SW 1271 (cell line): ENCODE measurements around the gene PRPF38A.
A peak's percentile ranks its signal among the peaks of the same experiment; 100 is the strongest.
"Not testable (repeated sequence)": the region's sequence is repeated elsewhere in the genome, so short reads cannot be mapped to it uniquely, and the experiment has no call there.

Experiments
- DNase-seq, 2 experiments: peaks; one replicate each; lab custom pipeline; 2025; lab: John Stamatoyannopoulos, UW

PRPF38A gene, protein sequence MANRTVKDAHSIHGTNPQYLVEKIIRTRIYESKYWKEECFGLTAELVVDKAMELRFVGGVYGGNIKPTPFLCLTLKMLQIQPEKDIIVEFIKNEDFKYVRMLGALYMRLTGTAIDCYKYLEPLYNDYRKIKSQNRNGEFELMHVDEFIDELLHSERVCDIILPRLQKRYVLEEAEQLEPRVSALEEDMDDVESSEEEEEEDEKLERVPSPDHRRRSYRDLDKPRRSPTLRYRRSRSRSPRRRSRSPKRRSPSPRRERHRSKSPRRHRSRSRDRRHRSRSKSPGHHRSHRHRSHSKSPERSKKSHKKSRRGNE

GRCh38 chr1:52404116-52404974 lies at the start of gene PRPF38A, which contains the start of gene ORC1:
Gene PRPF38A, plus strand, starts transcription at chr1:52404602. Its CDS starts 148 bp downstream, at chr1:52404750.
Gene ORC1, minus strand, starts transcription at chr1:52404423. Its CDS starts 2,200 bp downstream, at chr1:52402223.
- DNase-seq = peak; percentile 77 to 93

DNA sequence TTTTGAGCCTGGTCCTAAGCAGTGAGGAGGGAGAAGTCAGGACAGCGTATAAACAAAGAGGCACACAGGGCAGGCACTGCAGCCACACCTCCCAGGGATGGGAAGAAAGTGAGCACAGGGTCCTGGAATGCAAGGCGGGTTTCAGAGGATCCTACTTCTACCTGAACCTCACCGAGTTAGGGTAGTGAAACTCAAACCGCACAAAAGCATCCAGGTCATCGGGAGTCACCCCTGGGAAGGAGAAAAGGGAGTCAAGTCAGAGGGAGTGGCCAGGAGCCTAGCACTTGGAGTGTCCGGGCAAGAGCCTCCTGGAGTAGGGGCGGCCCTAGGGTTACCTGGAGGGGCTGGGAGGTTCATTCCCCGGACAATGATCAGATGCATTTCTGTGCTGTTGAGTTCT lies 49.0 kb upstream of the PRPF38A start:
- DNase-seq = no peak

DNA sequence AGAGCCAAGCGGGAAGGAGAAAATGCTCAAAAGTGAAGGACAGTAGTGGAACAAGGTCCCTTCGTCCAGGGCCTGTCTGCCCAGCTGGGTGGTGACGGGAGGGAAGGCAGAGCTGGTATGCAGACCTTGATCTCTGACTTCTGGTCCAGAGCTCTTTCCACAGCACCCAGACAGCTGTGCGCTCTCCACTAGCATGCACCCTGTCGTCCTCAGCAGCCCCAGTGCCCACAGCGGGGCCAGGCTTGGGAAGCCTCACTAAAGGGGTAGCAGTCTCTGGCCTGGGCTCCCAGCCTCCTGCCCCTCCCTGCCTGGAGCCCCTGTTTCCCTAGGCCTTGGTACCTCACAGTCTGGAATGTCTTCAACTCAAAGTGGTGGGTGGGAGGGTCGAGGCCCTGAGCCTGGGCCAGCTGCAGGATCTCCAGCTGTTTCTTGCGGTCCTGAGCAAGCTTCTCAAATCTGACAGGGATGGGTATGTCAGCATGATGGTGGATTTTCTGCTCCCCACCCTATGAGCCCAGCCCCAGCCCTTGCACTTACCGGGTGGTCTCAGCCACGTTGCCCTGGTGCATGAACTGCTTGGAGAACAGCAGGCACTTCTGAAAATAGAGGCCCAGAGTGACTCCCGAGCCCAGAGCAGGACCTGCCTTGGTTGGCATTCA lies 48.4 kb upstream of the PRPF38A start:
- DNase-seq = no peak

DNA sequence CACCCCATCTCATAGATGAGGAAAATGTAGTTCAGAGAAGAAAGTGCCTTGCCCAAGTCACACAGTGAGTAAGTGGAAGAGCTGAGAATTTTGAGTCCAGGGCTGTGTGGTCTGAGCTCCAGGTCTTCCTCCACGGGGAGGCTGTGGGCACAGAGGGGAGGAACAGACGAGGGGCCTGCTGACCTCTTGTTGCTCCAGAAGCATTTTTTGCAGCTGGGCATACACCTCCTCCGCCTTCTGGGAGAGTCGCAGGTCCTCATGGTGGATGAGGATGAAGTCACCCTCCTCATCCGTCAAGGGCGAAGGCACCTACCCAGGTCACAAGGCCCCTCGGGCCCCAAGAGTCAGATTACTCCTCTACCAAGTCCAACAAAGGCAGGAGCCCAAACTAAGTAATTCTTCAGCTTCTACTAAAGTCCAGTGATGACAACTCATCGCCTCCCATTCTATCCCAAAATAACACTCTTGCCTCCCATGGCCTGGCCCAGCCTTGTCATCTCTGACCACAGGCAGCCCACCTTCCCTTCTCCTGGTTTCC lies 47.5 kb upstream of the PRPF38A start:
- no peak for DNase-seq

GRCh38 chr1:52357397-52357796 lies 47.0 kb upstream of the PRPF38A start:
- no peak for DNase-seq

DNA sequence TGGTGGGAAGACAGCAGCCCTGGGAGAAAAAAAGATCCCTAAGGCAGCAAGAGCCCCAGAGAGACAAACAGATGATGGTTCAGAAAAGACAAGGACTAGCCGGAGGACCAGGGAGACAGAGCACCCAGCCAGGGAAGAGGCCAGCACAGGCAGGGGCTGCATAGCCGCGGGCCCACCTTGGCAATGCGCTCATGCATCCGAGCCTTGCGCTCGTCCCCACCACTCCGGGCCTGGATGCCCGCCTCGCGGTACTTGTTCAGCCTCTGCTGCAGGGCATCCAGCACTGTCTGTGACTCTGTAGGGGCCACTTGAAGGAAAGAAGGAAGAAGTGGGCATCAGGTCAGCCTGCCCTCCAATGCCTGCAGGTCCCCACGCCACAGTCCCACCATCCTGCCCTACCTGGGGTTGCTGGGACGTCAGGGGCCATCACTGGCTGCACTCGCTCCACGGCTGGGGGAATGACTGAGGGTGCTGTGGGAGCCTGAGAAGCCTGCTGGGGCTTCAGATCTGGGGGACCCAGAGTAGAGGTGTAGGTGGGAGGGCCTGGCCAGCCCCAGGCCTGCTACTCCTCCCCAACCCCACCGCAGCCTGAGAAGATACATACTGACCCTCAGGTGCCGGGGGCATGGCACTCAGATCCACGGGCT lies 45.4 kb upstream of the PRPF38A start:
- DNase-seq = no peak

DNA sequence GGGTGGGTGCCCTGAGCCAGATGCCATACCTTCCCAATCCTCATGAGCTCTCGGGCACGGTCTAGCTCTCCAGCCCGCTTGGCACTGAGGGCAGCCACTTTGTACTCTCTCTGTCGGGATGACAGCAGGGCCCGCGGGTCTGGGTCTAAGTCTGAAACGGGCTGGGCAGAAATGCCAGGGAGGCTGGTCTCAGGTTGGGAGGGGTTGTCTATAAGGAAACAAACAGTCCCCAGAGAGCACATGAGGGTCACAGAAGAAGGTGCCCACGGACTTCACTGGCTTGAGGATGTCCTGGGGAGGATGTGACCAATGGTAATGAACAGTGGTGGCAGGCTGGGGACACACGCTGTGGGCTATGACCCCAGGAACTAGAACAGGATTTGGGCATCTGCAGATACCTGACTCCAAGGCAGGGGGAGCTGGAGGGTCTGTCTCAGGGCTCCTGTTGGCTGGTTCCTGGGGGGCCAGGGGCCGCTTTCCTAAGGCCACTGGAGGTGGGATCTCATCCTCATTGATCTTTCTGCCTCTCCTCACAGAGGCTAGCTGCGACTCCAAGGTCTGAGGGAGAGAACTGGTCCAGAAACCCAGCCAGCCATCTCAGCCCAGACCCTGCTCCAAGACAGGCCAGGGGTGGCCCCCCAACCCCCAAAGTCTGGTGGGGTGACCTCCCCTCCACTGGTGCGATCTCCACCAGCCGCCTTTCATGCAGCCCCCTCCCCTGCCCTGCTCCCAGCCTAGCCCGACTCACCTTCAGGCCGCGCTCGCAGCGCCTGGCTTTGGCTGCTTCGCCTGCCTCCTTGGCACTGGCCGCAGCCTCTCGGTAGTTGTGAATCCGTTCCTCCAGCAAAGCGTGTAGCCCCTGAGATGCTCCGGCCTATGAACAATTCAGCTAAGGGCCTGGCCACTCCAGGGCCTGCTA lies 44.5 kb upstream of the PRPF38A start:
- no peak for DNase-seq

GRCh38 chr1:52360595-52360968 lies 43.8 kb upstream of the PRPF38A start:
- DNase-seq = no peak

DNA sequence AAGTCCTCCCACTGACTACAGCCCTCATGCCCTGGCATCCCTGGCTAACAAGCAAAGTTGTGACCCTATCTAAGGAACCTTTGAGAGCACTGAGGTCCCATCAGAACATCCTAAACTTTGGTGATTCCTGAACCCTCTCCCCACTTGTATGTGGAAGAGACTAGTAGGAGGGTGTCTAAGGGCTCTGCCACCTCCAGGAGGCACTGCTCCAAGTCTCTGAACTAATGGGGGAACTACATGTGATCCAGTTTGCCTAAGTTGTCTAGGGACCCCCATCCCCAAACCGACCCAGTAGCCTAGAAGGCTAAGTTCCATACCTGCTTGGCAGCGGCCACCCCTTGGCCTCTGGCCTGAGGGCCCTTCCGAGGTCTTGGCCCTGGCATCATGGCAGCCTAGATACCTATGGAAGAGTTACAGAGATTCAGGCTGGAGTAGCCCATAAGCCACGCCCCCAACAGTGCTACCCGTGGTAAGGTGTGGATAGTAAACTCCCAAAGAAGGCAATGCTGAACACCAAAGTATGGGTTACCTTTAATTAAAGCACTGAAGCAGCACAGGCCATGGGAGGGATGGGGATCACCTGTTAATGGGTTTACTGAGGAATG lies 40.1 kb upstream of the PRPF38A start:
- no peak for DNase-seq

GRCh38 chr1:52365071-52365745 lies 39.2 kb upstream of the PRPF38A start:
- DNase-seq = peak; percentile 54 to 57

- peak; percentile 73 to 91 for DNase-seq
Measured at GRCh38 chr1:52365746-52366516, 38.5 kb upstream of the PRPF38A start, which contains the start of gene CC2D1B. Gene CC2D1B, minus strand, starts transcription at chr1:52366205. Its CDS starts 1,585 bp downstream, at chr1:52364620.

- no peak for DNase-seq
Measured at GRCh38 chr1:52366517-52366827, 37.9 kb upstream of the PRPF38A start.

DNA sequence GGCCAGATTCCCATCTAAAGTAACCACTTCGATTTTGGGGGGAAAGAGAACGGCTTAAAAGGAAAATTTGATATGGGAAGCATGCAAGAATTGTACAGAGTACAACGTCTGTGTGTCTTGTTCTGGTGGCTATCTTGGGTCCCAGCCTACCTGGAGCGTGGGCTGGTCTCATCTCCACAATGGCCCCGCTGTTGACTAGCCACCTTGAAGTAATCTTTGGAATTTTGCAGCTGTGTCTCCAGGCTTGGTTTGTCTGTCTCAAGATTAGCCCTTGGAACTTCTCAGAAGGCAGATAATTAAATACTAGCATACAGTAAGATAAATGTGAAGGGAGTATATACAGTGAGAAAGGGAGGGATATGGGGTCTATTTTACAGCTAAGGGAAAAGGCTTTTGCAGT lies 37.1 kb upstream of the PRPF38A start:
- DNase-seq = no peak

- DNase-seq = peak in 1 of 2 experiments; percentile 12
Measured at GRCh38 chr1:52368383-52369172, 35.8 kb upstream of the PRPF38A start.

- not testable (repeated sequence) for DNase-seq
Measured at GRCh38 chr1:52369851-52370250, 34.6 kb upstream of the PRPF38A start.

DNA sequence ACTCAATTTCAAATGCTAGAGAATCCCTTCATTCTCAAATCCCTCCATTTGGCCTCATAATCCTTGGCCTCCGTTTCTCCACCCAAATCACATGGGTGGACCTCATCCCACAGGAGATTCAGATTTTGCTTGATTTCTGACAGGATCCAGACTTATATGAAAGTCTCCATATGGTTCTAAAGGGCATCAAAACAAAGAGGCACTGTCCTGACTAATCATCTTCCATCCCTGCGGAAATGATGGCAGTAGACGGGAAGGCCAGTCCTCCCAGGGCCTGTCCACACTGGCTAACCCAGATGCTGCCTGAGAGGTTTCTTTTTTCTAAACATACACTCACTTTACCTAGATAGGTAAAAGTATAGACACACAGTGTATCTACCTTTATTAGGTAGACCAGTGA lies 19.0 kb upstream of the PRPF38A start:
- DNase-seq = no peak

DNA sequence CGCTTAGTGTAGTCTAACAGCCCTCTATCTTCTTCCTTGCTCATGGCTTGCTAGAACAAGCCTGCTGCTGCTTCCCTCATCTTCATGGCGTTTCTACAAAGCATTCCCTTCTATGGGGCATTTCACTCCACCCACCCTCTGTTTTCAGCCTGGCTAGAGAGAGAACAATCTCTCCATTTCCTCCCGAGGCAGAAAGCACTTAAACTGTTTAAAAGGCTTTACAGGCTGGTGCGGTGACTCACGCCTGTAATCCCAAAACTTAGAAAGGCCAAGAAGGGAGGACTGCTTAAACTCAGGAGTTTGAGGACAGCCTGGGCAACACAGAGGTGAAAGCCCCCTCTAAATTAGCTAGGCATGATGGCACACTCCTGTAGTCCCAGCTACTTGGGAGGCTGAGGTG lies 17.9 kb upstream of the PRPF38A start:
- no peak for DNase-seq

DNA sequence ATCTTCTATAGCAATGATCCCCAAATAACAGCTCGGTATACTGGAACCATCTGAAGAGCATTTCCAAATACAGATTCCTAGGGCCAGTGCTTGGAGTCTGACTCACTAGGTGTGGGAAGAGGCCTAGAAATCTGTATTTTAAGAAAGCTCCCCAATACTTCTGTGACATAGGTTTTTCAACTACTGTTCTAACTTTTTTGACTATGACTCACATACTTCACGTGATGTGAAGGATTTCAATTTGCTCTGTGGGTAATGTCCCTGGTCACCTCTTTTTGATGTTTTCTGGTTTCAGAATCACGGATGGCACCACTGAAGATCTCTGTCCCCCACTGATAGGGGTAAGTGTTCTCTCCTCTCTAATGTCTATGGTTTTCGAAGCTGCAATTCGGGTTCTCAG lies 11.2 kb upstream of the PRPF38A start:
- no peak for DNase-seq
